Ectodermal cell (in vitro differentiated cells): ENCODE results near the gene PLPPR4.

Experiments
- H3K27ac ChIP-seq: 2 replicates; pipeline ENCODE4 v1.7.0; 2013; ENCODE audit warnings: mild to moderate bottlenecking, low read depth, low read length; ENCODE audit not compliant: insufficient read depth, poor library complexity, severe bottlenecking
- H3K27me3 ChIP-seq: 2 replicates; pipeline ENCODE4 v1.7.0; 2013; ENCODE audit warnings: mild to moderate bottlenecking, low read length; ENCODE audit not compliant: insufficient read depth, control insufficient read depth, poor library complexity, severe bottlenecking
- H3K36me3 ChIP-seq: one replicate; pipeline ENCODE4 v1.7.0; 2013; ENCODE audit warnings: low read length; ENCODE audit not compliant: control insufficient read depth, insufficient read depth
- H3K4me1 ChIP-seq: one replicate; pipeline ENCODE4 v1.7.0; 2013; ENCODE audit warnings: low read length; ENCODE audit not compliant: control insufficient read depth, insufficient read depth
- H3K4me3 ChIP-seq: 2 replicates; pipeline ENCODE4 v1.7.0; 2013; ENCODE audit warnings: low read depth, low read length, control low read depth; ENCODE audit not compliant: insufficient read depth
- H3K9me3 ChIP-seq: 2 replicates; pipeline ENCODE4 v1.7.0; 2013; ENCODE audit warnings: mild to moderate bottlenecking, low read length, moderate library complexity; ENCODE audit not compliant: control insufficient read depth
- WGBS, 2 experiments: methylation state at CpG; one replicate each; pipeline ENCODE4 v1.1.7; 2013; ENCODE audit warnings: missing lambda C conversion rate in 2 of 2; 5-methylcytosine and 5-hydroxymethylcytosine counted together

Gene PLPPR4

DNA sequence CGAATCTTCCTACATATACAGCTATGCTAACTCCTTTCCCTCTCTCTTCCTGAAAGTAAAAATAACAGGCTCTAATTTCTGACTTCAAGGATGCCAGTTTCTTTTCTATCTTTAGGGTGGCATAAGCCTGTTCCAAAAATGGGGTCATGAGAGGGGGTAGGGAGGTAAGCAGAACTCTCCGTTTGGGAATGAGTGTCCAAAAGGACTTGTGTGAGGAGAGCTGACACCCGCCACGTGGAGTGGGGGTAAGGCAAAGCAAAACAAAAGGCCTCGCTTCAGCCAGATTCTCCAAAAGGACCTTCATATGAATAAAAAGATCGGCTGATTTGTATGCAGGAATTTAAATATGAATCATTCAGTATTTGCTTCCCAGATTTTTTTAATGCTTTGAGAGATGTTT lies 28.6 kb downstream of the PLPPR4 start:
- H3K9me3 ChIP-seq: no peaks in the 10 kb centered on the region
- no peak overlapping the region for H3K27ac ChIP-seq
- WGBS, 2 experiments: 77 to 79% methylated on average over 6 of the region's 6 CpGs
- H3K36me3 ChIP-seq: no peaks in the 10 kb centered on the region
- H3K4me1 ChIP-seq: no peaks in the 10 kb centered on the region
- no peak overlapping the region for H3K4me3 ChIP-seq
- H3K27me3 ChIP-seq: no peaks in the 10 kb centered on the region

DNA sequence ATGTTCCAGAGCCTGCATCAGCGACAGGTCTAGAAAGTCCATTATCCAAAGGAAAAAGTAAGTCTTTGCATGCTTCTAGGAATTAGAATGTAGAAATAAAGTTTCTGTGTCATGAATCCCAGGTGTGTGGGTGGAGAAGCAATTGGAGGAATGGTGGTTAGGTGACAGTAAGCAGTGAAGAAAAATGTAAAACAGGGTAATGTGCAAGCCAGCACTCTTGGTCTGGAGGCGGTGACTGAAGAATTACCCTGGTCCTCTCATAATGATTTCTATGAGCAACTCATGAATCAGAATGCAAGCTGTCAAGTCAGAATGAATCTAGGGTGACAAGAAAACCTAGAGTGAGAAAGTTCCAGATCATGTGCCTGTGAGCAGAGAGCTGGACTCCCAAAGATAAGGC lies 33.6 kb downstream of the PLPPR4 start:
- 96 to 100% methylated on average over 2 of the region's 2 CpGs for WGBS, 2 experiments

DNA sequence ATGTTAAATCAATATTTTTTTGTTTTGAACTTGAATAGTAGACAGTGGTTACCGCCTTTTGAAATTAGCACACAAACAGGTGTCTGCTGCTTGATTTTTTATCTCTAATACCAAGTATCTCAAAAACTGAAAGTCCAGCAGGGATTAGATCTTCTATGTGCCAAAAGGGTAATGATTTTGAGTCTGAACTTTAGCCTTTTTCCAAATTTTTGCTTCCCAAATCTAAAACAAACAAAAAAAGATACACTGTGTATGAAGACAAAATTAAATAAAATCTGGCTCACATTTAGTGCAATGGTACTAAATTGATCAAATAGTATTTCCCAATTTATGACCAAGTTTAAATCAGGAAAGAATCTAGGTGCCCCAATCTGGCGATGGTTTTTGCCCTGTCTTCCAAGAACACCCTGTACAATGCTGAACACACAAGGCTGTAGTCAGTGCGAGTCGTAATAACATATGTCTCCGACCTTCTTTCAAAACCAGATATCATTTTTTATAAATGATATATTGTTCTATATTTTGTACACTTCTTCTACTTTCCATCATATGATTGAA lies 40.5 kb downstream of the PLPPR4 start:
- no peak overlapping the region for H3K27ac ChIP-seq
- no peaks in the 10 kb centered on the region for H3K27me3 ChIP-seq
- H3K36me3 ChIP-seq: no peaks in the 10 kb centered on the region
- no peak overlapping the region for H3K4me3 ChIP-seq
- no peaks in the 10 kb centered on the region for H3K9me3 ChIP-seq
- WGBS, 2 experiments: 93 to 99% methylated on average over 2 to 4 of the region's 5 CpGs
- no peaks in the 10 kb centered on the region for H3K4me1 ChIP-seq

More for the DNA sequence above, 33.6 kb downstream of the PLPPR4 start:
- Histone ChIP-seq H3K27ac (no peak overlapping the region), H3K9me3 (no peaks in the 10 kb centered on the region), H3K36me3 (no peaks in the 10 kb centered on the region), H3K4me1 (no peaks in the 10 kb centered on the region), H3K4me3 (no peak overlapping the region), H3K27me3 (no peaks in the 10 kb centered on the region)

DNA sequence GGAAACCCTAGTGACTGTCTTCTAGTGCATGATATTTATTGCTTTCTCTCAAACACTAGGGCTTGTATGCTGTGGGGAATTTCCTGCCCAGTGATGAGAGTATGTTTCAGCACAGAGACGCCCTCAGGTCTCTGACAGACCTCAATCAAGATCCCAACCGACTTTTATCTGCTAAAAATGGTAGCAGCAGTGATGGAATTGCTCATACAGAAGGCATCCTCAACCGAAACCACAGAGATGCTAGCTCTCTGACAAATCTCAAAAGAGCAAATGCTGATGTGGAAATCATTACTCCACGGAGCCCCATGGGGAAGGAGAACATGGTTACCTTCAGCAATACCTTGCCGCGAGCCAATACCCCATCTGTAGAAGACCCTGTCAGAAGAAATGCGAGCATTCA lies 41.3 kb downstream of the PLPPR4 start:
- no peak overlapping the region for H3K27ac ChIP-seq
- H3K4me3 ChIP-seq: no peak overlapping the region

DNA sequence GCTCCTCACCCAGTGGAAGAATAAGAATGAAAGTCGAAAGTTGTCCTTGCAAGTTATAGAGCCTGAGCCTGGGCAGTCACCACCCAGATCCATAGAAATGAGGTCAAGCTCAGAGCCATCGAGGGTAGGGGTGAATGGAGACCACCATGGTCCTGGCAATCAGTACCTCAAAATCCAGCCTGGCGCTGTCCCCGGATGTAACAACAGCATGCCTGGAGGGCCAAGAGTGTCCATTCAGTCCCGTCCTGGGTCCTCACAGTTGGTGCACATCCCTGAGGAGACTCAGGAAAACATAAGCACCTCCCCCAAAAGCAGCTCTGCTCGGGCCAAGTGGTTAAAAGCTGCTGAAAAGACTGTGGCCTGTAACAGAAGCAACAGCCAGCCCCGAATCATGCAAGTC lies 41.8 kb downstream of the PLPPR4 start:
- Histone ChIP-seq H3K4me1 (no peaks in the 10 kb centered on the region), H3K4me3 (no peak overlapping the region), H3K27ac (no peak overlapping the region), H3K27me3 (no peaks in the 10 kb centered on the region), H3K9me3 (no peaks in the 10 kb centered on the region), H3K36me3 (no peaks in the 10 kb centered on the region)
- 93 to 94% methylated on average over 7 of the region's 7 CpGs for WGBS, 2 experiments

More for the DNA sequence above, 41.3 kb downstream of the PLPPR4 start:
- no peaks in the 10 kb centered on the region for H3K36me3 ChIP-seq
- H3K9me3 ChIP-seq: no peaks in the 10 kb centered on the region
- H3K27me3 ChIP-seq: no peaks in the 10 kb centered on the region
- no peaks in the 10 kb centered on the region for H3K4me1 ChIP-seq
- 96 to 97% methylated on average over 7 of the region's 7 CpGs for WGBS, 2 experiments

DNA sequence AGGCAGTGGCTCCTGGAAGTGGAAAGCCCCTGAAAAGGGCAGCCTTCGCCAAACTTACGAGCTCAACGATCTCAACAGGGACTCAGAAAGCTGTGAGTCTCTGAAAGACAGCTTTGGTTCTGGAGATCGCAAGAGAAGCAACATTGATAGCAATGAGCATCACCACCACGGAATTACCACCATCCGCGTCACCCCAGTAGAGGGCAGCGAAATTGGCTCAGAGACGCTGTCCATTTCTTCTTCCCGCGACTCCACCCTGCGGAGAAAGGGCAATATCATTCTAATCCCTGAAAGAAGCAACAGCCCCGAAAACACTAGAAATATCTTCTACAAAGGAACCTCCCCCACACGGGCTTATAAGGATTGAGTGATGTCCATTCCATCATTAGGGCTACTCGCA lies 42.4 kb downstream of the PLPPR4 start:
- Histone ChIP-seq H3K27me3 (no peaks in the 10 kb centered on the region), H3K4me1 (no peaks in the 10 kb centered on the region)
- WGBS, 2 experiments: 93 to 94% methylated on average over 15 of the region's 15 CpGs

DNA sequence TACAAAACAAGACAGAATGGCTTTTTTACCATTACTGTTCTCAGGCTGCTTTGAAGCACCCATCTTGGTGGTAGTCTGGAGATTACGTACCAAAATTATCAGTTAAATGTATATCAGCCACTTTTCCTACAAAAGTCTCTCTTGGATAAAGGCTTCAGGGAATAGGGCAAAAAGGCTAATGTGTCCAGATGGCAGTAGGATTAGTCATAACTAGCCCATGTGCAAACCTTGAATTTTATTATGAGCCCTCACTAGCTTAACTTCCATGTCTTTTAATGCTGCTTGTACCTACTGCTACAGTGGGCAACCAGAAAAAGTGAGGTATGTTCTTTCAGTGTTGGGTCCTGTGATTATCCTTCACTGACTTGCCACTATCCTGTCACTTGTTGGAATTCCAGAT lies 51.0 kb downstream of the PLPPR4 start:
- H3K27me3 ChIP-seq: no peaks in the 10 kb centered on the region
- no peaks in the 10 kb centered on the region for H3K9me3 ChIP-seq
- H3K4me1 ChIP-seq: no peaks in the 10 kb centered on the region
- H3K4me3 ChIP-seq: no peak overlapping the region
- H3K36me3 ChIP-seq: no peaks in the 10 kb centered on the region
- 90 to 100% methylated on average over 1 of the region's 1 CpG for WGBS, 2 experiments
- no peak overlapping the region for H3K27ac ChIP-seq

More for the DNA sequence above, 42.4 kb downstream of the PLPPR4 start:
- H3K36me3 ChIP-seq: no peaks in the 10 kb centered on the region
- no peak overlapping the region for H3K27ac ChIP-seq
- no peak overlapping the region for H3K4me3 ChIP-seq
- no peaks in the 10 kb centered on the region for H3K9me3 ChIP-seq

DNA sequence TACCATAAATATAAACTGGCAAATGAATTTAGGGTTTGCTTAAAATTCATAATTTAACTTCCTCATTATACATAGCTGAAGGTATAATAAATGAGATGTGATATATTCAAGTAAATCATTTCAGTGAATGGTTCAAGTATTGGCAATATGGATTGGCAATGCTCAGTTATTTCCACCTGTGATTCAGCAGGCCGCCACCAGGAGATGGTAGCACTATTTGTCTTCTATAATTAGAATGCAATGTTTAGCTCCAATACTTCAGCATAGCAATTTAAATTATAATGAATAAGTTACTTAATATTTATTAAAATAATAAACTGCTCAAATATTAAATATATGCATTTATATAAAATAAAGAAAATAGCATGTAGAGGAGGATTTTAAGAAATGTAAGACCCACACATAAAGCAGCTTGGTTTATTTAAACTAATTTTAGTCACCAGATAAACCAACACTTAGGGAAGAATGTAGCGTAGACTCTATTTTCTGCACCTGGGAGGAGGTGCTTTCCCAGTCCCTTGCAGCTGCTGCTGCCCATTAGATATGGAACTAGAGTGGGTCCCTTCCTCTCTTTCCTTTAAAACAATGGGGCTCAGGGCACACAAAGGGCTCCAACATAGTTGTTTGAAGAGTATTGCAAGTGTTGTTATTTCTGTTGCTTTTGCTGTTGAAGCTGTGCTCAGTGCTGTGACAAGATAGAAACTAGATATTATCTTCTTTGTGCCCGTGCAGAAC lies 62.1 kb downstream of the PLPPR4 start:
- 71 to 81% methylated on average over 2 to 3 of the region's 3 CpGs for WGBS, 2 experiments
- H3K4me3 ChIP-seq: no peak overlapping the region

DNA sequence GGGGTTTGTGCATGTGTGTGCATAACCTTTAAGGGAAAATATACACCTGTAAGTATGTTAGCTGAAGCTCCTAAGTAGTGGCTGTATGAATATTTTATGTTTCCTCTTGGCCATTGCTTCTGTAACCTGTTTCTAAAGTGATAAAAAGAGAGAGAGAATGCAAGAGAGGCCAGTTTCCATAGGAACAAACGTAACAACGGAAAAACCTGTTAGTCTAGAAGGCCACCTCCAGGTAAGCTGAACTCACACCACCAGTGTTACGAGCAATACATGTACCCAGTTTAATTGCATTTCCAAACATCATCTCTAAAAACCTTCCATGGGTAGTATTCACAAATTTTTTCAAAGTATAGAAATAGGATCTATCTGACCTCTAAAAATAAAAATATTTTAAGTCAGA lies 63.1 kb downstream of the PLPPR4 start:
- WGBS, 2 experiments: 82 to 84% methylated on average over 3 of the region's 3 CpGs
- Histone ChIP-seq H3K36me3 (no peaks in the 10 kb centered on the region), H3K4me1 (no peaks in the 10 kb centered on the region), H3K27ac (no peak overlapping the region), H3K4me3 (no peak overlapping the region), H3K9me3 (no peaks in the 10 kb centered on the region), H3K27me3 (no peaks in the 10 kb centered on the region)

More for the DNA sequence above, 62.1 kb downstream of the PLPPR4 start:
- Histone ChIP-seq H3K4me1 (no peaks in the 10 kb centered on the region), H3K27ac (no peak overlapping the region), H3K27me3 (no peaks in the 10 kb centered on the region), H3K9me3 (no peaks in the 10 kb centered on the region), H3K36me3 (no peaks in the 10 kb centered on the region)

DNA sequence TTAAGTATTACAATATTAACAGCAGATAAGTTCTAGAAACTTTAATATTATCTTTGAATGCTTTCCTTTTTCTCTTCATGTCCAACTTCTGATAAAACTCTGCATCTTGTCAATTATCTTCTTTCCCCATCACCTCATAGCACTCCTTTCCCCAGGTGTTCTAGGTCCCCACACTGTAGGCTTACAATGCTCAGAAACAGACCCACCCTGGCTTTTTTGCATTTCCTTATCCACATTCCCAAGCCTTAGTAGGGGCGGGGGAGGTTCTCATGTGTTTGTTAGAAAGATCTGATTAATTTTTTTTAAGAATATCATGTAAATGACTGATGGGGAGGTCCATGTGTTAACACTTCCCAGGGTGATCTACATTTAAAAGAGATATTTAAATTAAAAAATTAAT lies 63.9 kb downstream of the PLPPR4 start:
- Histone ChIP-seq H3K36me3 (no peaks in the 10 kb centered on the region), H3K27ac (no peak overlapping the region)
- WGBS, 2 experiments: no CpG with 5 or more reads among the region's 1 CpG

More for the DNA sequence above, 63.9 kb downstream of the PLPPR4 start:
- Histone ChIP-seq H3K9me3 (no peaks in the 10 kb centered on the region), H3K4me1 (no peaks in the 10 kb centered on the region), H3K27me3 (no peaks in the 10 kb centered on the region), H3K4me3 (no peak overlapping the region)
